ENCODE measurements around the gene SIRPA.

The SIRPA gene

GRCh38 chr20:1870792-1871550 lies 24.2 kb upstream of the SIRPA start:
- DNase-seq = no peak

- no peak for DNase-seq
These were observed 23.3 kb upstream of the SIRPA start for GRCh38 chr20:1871807-1872458.

- no peak for DNase-seq
These were observed 22.6 kb upstream of the SIRPA start for GRCh38 chr20:1872459-1873097.

- DNase-seq = no peak
These were observed 20.6 kb upstream of the SIRPA start for GRCh38 chr20:1874450-1875182.

- DNase-seq = no peak
These were observed 20.0 kb upstream of the SIRPA start for GRCh38 chr20:1875183-1875554.

- no peak for DNase-seq
These were observed 19.4 kb upstream of the SIRPA start for GRCh38 chr20:1875762-1876161.

GRCh38 chr20:1876217-1876921 lies 18.8 kb upstream of the SIRPA start:
- DNase-seq = no peak

- DNase-seq = no peak
These were observed 18.1 kb upstream of the SIRPA start for GRCh38 chr20:1876975-1877608.

GRCh38 chr20:1877609-1878200 lies 17.5 kb upstream of the SIRPA start:
- no peak for DNase-seq

- no peak for DNase-seq
These were observed 15.8 kb upstream of the SIRPA start for GRCh38 chr20:1879369-1879768.

- DNase-seq = no peak
These were observed 15.3 kb upstream of the SIRPA start for GRCh38 chr20:1879934-1880333.

- no peak for DNase-seq
These were observed 14.5 kb upstream of the SIRPA start for GRCh38 chr20:1880529-1881239.

GRCh38 chr20:1881240-1881835 lies 13.9 kb upstream of the SIRPA start:
- no peak for DNase-seq

GRCh38 chr20:1882026-1882425 lies 13.2 kb upstream of the SIRPA start:
- DNase-seq = no peak

- no peak for DNase-seq
These were observed 11.2 kb upstream of the SIRPA start for GRCh38 chr20:1883986-1884385.

GRCh38 chr20:1885254-1885653 lies 10.0 kb upstream of the SIRPA start:
- no peak for DNase-seq

GRCh38 chr20:1885940-1886693 lies 9.1 kb upstream of the SIRPA start:
- DNase-seq = no peak

- no peak for DNase-seq
These were observed 7.9 kb upstream of the SIRPA start for GRCh38 chr20:1887321-1887720.

- no peak for DNase-seq
These were observed 7.5 kb upstream of the SIRPA start for GRCh38 chr20:1887756-1888155.
